DMS114 treated with DMSO at 0.1 percent for 48 hours (cell line): ENCODE measurements around the gene DNAAF6.

Source experiments
- DNase-seq: peaks from one replicate; lab custom pipeline; 2025; ENCODE audit not compliant: unreplicated experiment; lab: John Stamatoyannopoulos, UW

Gene DNAAF6

DNA sequence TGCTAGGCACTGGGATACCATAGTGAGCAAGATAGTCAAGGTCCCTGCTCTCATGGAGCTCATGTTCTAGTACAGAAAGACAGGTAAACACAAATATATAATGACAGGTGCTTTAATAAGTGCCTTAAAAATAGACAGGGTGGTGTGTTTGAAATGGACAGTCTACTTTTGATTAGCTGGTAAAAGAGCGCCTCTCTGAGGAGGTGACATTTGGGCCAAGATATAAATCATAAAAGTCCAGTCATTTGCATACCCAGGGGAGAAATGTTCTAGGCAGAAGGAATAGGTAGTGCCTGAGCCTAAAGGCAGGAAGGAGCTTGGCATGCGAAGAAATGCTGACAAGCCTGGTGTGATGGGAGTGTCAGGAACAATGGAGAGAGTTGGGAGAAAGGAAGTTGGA, 83.6 kb downstream of the DNAAF6 start:
- no peak for DNase-seq

GRCh38 chrX:107293056-107293455, 86.6 kb downstream of the DNAAF6 start:
- no peak for DNase-seq
